SU-DHL-6 (cell line): ENCODE measurements around the gene C2orf81.

Source experiments
- CTCF ChIP-seq: fragments of 200-600 bp; sonication (generic); IDR thresholded peaks from one replicate; pipeline ENCODE4 v1.5.1; 2017; ENCODE audit warnings: antibody characterized with exemption, mild to moderate bottlenecking, low read length, moderate library complexity; ENCODE audit not compliant: insufficient read depth, poor library complexity, severe bottlenecking
- EZH2phosphoT487 ChIP-seq: fragments of 200-600 bp; sonication (generic), shearing (Covaris generic); conservative IDR thresholded peaks from 2 replicates; pipeline ENCODE4 v1.6.1; 2018; ENCODE audit warnings: mild to moderate bottlenecking, antibody characterized with exemption, low read length, moderate library complexity, mixed read lengths

GRCh38 chr2:74424995-74425406 lies 3.6 kb upstream of the C2orf81 start:
- TF ChIP-seq CTCF (no peak), EZH2phosphoT487 (no peak)
